Fibroblast of skin of abdomen (primary cell): ENCODE measurements around the gene MT4. TPM values are rescaled to one million over a fixed set of nuclear protein-coding genes. Genes with fewer than 3 reads are reported as not detected.

Source experiments
- DNase-seq: peaks from one replicate; pipeline ENCODE4 v3.0.0-alpha.2; 2013
- polyA plus RNA-seq, 2 experiments: library from polyadenylated mRNA; unstranded; fragments of 120-200 nt; gene quantifications; one replicate each; pipeline ENCODE4 v1.2.1, GENCODE V29; 2013; ENCODE audit not compliant: insufficient read length in 2 of 2

Gene MT4
- polyA plus RNA-seq (2013, experiment 1 of 2; ENCODE audit: insufficient read length): not detected
- polyA plus RNA-seq (2013, experiment 2 of 2; ENCODE audit: insufficient read length): not detected

DNA sequence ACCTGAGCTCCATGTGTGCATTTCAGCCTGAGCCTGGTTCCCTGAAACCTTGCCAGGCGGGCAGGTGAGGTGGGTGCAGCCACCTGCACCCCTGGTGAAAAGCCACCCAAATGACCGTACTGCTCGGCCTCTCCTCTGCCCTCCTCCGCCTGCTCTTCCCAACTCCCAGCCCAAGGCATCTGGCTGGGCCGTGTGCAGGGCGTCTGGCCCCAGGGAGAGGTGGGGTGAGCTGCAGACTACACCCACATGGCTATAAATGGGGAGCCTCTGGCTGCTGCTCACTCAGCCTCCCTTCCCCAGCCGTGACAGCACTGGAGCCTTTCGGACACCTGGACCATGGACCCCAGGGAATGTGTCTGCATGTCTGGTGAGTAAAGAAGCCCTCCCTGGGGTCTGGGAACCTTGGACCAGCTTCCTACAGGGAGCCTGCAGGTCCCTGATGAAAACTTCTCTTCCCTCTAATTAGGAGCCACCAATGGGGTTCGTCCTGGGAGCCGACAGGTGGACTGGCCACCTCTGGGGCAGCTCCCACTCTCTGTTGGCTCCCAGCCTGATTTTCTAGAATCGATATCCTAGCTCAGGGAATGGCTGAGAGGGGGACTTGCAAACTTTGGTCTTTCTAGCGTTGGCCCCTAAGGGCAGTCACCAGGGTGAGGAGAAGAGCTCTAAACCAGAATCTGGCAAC is at the start of gene MT4:
Gene MT4 (plus strand): TSS at position 281 of the 685 bp plus-strand sequence. CDS start 56 bp downstream, at position 337.
- no peak for DNase-seq

DNA sequence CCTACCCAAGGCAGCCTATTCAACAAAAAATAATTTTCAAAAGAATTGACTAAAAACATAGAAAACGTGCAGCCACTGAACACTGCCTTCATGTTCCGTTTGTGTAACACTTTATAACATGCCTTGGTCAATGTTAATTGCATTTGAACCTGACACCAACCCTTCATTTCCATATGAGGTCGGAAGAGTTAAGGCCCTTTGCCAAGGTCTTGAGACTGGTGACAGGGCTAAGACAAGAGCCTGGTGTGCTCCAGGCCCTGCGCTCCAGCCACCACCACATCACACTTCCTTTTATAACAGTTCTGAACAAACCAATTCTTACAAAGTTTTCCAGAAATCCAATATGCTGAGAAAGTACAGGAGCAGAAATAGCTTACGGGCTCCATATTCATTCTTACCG is 49.2 kb upstream of the MT4 start:
- DNase-seq: no peak

DNA sequence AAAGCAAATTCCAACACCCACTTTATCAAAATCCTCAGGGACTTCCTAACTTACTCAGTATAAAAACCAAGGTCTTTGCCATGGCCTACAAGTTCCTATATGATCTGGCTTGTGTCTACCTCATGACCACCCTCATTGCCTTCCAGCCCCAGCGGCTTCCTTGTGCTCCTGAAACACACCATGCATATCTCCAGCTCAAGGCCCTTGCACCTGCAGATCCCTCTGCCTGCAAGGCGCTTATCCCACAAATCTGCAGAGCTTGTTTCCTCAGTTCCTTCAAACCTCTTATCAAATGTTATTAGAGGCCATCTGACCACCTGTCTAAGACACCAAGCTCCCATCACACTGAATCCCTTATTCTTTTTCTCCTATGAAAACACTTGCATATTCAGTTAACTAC is 47.7 kb upstream of the MT4 start:
- DNase-seq: no peak

DNA sequence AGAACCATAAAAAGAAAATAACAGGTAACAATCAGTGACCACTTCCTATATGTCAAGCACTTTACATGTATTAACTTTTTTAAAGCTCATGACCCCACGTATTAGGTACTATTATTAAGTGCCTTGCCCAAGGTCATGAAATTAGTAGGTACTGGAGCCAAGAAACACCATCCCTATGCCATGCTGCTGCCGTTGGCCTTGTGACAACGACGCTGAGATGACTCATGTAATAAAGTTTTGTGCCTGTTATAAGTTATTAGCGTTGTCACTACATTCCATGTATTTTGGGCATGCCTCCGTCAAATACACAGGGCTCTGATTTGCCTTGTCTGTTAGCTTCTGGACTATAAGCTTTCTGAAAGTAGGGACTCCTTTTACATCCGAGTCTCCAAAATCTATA is 46.4 kb upstream of the MT4 start:
- DNase-seq: peak; percentile 5

DNA sequence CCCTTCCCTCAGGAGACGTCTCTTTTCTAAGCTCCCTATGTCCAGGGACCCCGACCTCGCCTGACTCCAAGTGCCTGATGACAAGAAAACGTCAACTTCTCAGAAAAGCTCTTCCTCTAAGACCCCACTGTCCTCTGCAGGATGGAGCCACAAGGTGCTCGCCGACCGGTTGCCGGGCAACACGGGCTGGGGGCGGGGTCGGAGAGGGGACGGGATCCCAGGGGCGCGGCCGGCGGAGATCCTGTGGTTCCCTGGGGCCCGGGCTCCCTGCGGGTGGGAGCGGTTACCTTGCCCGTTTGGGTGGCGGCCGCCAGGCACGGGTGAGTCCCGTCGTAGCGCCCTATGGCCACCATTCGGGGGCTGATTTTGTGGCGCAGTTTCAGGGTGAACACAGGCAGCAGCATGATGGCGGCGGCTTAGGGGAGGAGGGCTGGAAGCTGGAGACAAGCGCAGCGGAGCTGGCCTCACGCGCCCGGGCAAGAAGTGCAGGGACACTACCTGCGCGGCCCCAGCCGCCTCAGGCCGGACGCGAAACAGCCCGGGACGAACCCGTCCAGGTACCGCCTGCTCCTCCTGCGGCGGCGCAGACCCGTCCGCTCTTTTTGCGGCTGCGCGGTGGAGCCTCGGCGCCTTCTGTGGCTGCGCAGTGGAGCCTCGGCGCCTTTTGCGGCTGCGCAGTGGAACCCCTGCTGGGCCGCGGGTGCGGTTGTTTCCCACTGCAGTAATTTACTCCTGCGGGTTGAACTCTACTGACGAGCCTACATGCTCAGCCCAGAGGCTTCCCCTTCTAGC is 45.2 kb upstream of the MT4 start, which contains the start of gene BBS2:
Gene BBS2 (minus strand): TSS at position 566 of the 792 bp plus-strand sequence. CDS start 162 bp downstream, at position 404.
- peak; percentile 81 for DNase-seq

DNA sequence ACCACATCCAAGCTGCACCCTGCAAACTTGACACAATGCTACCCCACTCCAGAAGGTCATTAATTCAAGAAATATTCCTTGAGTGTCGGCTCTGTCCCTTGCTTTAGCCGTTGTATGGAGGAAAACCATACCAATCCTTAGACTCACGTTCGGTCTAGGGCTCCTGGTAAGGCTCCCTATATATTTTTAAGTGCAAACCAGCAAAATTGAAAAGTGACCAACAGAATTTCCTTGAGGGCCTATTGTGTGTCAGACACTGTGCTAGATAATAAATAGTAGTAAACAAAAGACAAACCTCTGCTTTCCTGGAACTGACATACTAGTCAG is 44.7 kb upstream of the MT4 start:
- DNase-seq: no peak

DNA sequence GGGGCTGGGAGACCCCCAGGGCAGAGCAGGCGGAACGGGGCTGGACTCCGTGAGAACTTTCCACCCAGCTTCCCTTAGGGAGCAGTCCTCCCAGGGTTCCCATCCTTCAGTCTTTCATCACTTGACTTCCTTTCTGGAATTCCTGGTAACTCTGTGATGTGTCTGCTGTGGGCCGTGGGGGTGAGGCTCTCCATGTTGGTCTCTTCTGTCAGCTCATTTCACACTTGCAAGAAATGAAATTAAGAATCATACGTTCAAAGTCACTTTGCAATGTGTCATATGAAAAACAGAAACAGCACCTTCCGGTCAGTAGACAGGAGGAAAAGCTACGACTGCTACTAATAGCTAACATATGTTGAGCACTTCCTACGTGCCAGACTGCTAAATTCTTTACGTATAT is 39.6 kb upstream of the MT4 start:
- DNase-seq: peak; percentile 86

DNA sequence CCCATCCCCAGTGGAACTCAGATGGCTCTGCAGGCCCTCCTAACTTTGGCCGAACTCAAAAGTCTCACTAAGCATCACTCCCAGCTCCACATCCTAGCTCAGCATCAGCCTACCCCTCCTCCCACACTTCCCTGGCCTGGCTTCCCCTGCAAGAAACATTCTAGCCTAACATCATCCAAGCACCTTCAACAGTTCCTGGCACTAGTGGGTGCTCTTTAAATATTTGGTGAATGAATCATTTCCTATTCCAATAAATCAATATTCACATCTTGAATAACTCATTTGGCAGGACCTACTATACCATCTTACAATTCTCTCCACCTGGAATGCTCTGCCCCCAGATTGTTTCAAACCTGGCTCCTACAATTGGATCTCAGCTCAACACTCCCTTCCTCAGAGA is 34.0 kb upstream of the MT4 start:
- peak; percentile 31 for DNase-seq

DNA sequence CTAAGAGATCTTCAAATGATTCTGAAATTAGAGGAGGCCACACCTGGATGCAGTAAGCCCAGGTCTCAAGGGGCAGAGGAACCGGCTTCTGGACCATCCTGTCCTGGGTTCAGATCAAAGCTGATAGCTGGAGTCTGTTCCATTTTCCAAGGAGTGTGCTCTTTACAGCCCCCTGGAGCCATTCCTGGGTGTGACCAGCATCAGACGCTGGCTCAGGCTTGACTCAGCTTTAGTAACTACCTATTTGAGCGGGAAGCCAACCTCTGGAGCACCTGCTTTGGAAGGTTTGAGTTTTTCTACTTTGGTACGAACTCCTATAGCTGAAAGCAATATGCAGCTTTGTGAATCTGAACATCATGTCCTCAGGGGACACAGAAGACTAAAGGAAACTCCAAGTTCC is 32.2 kb upstream of the MT4 start:
- no peak for DNase-seq

DNA sequence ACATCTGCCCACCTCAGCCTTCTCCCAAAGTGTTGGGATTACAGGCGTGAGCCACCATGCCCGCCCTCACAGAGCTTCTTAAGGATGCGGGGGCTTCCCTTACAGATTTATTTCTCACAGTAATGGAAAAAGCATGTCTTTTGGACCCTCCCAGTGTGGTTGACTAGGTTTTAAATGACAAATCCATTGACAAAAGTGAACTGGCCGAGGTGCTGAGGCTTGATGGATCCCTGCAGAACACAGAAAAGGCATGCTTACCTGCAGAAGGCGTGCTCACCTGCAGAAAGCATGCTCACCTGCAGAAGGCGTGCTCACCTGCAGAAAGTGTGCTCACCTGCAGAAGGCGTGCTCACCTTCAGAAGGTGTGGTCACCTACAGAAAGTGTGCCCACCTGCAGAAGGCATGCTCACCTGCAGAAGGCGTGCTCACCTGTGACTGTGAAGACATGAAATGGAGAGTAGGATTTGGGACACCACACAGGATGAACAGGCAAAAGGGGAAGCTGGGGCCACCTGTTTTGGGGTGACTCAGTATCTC is 30.0 kb upstream of the MT4 start:
- no peak for DNase-seq

DNA sequence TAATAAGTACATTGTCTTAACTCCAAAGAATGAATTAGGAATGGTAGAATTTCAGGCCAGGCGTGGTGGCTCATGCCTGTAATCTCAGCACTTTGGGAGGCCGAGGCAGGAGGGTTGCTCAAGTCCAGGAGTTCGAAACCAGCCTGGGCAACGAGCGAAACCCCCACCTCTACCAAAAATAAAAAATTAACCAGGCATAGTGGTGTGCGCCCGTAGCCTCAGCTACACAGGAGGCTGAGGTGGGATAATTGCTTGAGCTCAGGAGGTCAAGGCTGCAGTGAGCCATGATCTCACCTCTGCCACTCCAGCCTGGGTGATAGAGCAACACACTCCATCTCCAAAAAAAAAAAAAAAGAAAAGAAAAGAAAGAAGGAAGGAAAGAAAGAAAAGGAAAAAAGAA is 26.5 kb upstream of the MT4 start:
- DNase-seq: no peak

DNA sequence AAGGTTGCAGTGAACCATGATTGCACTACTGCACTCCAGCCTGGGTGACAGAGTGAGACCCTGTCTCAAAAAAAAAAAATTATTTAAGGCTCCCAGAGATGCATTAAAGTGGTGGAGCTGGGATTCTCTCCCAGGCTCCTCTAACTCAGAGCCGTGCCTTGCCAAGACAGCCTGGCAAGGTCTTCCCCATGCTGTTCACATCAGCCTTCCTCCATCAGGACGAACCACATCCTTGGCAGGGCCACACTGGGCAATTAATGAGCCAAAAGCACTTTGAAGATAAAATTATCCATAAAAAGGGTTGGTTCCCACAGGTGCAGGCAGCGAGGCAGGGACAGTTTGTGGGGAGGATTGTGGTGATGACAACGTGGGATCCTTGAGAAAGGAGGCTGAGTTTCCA is 25.2 kb upstream of the MT4 start:
- DNase-seq: no peak

DNA sequence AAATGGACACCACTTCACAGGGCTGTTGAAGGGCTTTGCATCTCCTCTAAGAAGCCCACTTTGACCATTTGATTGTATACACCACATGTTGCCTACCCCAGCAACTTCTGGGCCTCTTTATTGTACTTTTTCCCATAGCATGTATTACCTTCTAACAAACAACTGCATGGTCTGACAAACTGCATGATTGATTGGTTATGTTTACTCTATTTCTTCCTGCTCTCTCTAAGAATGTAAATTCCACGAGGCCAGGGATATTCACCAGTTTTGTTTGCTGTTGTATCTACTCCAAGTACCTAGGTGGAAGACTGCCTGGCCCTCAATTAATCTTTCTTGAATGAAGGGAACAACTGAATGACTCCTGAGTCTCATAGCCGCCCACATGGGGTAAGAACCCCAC is 22.8 kb upstream of the MT4 start:
- no peak for DNase-seq

DNA sequence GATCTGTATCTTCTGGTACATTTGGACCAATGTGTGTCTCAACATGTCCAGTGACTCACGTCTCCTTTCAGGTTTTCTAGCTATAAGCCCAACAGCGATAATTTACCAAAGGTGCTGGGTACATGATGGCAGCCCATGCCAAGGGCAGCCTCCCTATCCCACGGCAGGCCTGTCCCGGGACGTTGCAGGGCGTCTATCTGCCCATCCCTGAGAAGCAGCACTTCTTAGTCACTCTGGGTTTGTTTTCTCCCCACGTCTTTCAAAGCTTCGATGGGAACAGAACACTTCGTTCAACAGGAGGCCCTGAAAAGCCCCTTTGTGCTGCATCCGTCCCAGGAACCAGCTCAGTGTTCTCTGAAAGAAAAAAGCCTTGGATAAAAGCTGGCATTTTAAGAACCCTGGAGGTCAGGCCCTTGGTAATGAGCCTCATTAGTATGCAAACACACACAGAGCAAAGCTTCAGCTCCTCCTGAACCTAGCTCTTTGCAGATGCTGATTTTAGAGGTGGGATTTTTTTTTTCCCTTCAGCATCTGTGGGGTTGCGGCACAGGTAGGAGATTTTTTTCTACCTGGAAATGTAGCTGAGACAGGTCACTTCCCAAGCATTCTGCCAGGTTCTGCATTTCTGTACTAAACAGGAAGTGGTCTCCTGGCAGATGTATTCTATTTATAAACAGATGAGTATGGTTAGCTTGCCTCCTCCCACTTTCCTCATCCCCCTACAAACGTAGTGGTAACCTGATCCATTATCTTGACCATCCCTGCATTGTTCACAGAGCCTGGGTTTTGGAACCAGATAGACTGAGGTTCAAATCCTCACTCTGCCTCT is 17.5 kb upstream of the MT4 start:
- peak; percentile 60 for DNase-seq

DNA sequence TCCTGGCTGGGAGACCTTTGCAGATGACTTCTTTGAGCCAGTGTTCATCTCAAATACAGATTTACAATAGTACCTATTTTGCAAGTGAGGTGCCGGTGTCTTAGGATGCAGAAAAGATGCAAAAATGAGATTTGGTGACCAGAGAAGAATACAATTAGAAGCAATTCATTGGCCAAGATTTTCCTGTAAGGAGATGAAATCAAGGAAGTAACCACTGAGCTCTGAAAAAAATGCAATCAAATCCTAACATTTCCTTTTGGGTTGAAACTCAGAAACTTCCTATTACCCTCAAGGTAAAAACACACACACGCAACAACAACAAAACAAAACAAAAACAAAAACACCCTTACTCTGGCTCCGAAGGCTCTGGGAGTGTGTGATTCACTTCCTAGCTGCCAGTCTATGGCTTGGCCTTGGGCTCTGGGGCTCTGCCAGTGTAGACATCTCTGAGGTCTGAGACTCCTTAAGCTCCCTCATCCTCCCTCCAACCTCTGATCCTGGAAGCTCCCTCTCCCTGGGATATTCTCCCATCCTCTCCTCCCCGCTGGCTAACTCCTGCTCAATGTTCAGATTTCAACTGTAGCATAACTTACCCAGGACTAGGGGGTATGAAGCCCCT is 16.8 kb upstream of the MT4 start:
- no peak for DNase-seq

DNA sequence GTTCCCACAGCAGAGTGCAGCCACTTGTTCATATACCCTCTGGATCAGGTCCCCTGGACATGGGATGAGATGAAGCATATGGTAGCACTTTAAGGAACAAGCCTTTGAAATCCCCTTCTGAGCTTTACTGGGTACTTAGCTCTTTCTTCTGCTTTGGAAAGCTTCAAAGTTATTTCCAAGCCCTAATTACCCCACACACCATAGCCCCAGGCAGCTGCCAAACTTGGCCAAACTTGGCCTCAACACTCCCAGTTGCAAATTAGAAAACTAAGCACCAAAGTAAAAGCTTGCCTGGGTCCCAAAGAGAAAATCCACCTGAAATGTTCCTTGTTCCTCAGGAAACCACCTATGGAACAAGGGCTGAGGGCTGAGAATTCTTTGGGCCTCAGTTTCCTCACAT is 15.7 kb upstream of the MT4 start:
- no peak for DNase-seq

DNA sequence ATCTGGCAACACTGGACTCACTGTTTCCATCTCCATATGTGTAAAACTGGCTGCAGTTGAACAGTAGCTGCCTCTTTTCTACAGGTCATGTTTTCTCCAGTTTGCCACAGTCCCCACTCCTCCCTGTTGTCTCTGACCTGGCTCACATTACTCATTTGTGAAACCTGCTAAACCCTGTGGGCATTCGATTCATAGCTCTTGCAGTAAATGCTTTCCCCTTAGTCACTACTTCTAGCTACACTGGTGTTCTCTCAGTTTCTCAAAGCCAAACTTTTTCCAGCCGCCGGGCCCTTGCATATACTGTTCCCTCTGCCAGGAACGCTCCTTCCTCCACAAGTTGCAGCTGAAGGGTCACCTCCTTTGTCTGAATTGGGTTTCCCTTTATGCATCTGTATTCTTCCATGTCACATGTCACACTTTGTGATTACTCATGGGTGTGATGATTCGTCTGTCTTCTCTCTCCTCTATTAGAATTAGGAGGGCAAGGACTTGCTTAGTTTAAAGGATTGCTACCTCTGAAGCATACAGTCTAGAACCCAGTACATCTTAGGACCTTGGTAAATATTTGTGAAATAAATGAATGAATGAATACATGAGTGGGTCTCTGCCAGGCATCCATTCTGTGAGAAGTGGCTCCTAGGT is 15.0 kb upstream of the MT4 start:
- DNase-seq: peak; percentile 3

DNA sequence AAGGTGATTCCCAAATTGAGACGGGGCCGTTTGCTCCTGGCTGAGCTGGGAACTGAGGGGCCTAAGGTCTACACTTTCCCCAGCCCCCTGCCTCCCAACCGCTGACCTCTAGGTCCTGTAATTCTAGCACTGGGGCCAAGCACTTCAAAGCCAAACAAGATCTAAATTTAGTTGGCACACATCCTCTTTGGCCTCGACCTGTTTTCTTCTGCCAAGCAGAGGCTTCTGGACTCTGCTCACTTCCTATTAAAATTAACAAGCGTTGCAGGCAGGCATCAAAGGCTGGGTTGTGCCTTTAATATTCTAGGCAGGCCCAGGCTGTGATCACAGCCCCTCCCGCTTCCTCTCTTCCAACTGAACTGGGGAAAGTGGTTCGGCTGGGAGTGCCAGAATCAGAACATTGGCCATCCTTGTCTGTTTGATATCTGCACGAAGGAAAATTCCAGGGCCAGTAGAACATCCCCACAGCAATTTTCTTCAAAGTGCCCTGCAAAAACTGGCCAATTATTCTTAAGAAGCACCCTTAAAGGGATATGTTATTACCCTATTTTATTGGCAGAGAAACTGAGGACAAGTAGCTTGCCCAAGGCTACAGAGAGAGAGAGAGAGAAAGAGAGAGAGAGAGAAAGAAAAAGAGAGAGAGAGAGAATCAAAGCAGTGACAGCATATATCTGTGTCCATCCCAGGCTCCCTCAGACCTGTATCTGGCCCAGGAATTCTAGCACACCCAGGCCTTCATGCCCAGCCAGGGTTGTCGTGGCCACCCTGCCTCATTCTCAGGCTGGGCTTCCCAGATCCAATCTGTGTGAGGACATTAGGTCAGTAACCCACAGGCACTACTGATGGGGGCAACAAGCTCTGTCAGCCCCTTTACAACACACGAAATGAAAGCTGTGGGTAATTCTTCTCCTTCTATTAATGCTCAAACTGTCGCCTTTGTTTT is 12.8 kb upstream of the MT4 start:
- DNase-seq: no peak

DNA sequence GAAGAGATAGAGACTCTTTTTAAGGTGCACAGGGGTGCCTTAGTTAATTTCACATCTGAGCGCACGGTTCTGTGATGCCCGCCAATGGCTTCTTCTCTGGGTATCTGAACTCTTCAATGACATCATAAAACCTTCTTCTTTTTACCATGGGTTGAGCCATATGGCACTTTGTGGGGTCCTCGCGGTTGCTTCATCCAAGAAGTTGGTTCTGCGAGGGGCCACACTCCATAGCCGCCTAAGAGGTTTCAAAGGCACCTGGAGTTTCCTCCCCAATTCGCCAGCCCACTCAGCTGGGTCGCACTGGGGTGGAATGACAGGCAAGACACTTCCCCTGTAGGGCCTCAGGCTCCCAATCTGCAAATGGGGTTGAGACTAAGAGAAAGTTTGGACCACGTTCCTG is 10.4 kb upstream of the MT4 start:
- DNase-seq: no peak

DNA sequence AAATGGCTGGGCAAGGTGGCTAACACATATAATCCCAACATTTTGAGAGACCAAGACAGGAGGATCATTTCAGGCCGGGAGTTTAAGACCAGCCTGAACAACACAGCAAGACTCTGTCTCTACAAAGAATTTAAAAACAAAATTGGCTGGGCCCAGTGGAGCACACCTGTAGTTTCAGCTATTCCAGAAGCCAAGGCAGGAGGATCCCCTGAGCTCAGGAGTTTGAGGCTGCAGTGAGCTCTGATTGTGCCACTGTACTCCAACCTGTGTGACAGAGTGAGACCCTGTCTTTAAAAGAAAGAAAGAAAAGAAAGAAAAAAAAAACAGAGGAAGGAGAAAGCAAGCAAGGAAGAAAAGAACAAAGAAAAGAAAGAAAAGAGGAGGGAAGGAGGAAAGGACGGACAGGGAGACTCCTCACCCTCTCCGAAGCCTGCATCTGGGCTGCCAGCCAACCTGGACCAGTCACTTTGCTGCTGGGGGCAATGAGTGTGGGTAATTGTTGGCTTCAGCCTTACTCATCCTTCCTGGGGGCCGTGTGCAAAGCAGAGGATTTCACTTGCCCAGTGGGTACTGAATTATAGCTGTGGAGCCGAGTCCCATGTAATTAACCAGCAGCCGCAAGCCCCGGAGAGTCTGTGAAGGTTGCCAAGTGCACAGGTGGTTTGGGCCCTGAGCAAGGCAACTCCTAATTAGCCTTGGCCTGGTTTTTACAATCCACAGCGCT is 6.7 kb upstream of the MT4 start:
- peak; percentile 68 for DNase-seq
